Stimulated activated CD4-positive, alpha-beta T cell treated with anti-CD3 and anti-CD28 coated beads, Interleukin-1b, Interleukin-23, amount 100 ng/mL, for 4 hours (primary cell): ENCODE measurements around the gene ANKRD50.

Experiments used
- DNase-seq, 2 donors: peaks; one replicate each; pipeline ENCODE4 v3.0.0-alpha.2; 2020; ENCODE audit warnings: low read depth in 2 of 2

ANKRD50 gene

GRCh38 chr4:124710015-124710741, 2.4 kb downstream of the ANKRD50 start:
- no peak for DNase-seq

- no peak for DNase-seq
These were observed 3.8 kb downstream of the ANKRD50 start for GRCh38 chr4:124708517-124709300.

GRCh38 chr4:124705393-124705792, 7.1 kb downstream of the ANKRD50 start:
- DNase-seq: no peak

GRCh38 chr4:124703154-124703553, 9.4 kb downstream of the ANKRD50 start:
- no peak for DNase-seq

- DNase-seq: no peak
These were observed 15.1 kb downstream of the ANKRD50 start for GRCh38 chr4:124697441-124697840.

- no peak for DNase-seq
These were observed 16.4 kb downstream of the ANKRD50 start for GRCh38 chr4:124696182-124696581.

- no peak for DNase-seq
These were observed 17.5 kb downstream of the ANKRD50 start for GRCh38 chr4:124694946-124695598.

GRCh38 chr4:124694306-124694705, 18.2 kb downstream of the ANKRD50 start:
- no peak for DNase-seq

- DNase-seq: no peak
These were observed 20.7 kb downstream of the ANKRD50 start for GRCh38 chr4:124691801-124692200.

- no peak for DNase-seq
These were observed 26.3 kb downstream of the ANKRD50 start for GRCh38 chr4:124686279-124686678.

GRCh38 chr4:124685851-124686250, 26.7 kb downstream of the ANKRD50 start:
- DNase-seq: no peak

GRCh38 chr4:124684301-124684700, 28.2 kb downstream of the ANKRD50 start:
- no peak for DNase-seq

GRCh38 chr4:124682384-124682783, 30.1 kb downstream of the ANKRD50 start:
- DNase-seq: no peak

GRCh38 chr4:124666496-124666895, 46.0 kb downstream of the ANKRD50 start:
- DNase-seq: no peak

GRCh38 chr4:124658795-124659194, 53.7 kb downstream of the ANKRD50 start:
- DNase-seq: no peak

- no peak for DNase-seq
These were observed 61.9 kb downstream of the ANKRD50 start for GRCh38 chr4:124650614-124651013.

GRCh38 chr4:124647599-124647998, 64.9 kb downstream of the ANKRD50 start:
- DNase-seq: no peak

- DNase-seq: no peak
These were observed 67.9 kb downstream of the ANKRD50 start for GRCh38 chr4:124644621-124645020.

- DNase-seq: no peak
These were observed 69.7 kb downstream of the ANKRD50 start for GRCh38 chr4:124642846-124643245.

- no peak for DNase-seq
These were observed 70.7 kb downstream of the ANKRD50 start for GRCh38 chr4:124641715-124642381.

GRCh38 chr4:124640022-124640730, 72.4 kb downstream of the ANKRD50 start:
- no peak for DNase-seq
